IMR-90 (cell line): ENCODE measurements around the gene POLR3E. TPM values are rescaled to one million over a fixed set of nuclear protein-coding genes. Genes with fewer than 3 reads are reported as not detected.

Source experiments
- ATAC-seq: fragments of 200-7000 bp; cut with Tn5 transposase; 2 replicates; pipeline ENCODE4 v1.9.1; 2020; ENCODE audit warnings: low read depth, mild to moderate bottlenecking, moderate library complexity
- BruUV-seq: library from RNA; stranded (reverse); fragments of 400-500 nt; replicated peaks from 2 replicates; lab custom pipeline; 2021; lab: Mats Ljungman, UMichigan
- CTCF ChIA-PET: fragments of 300-600 bp; formaldehyde crosslinking; extraction: SDS; loops from one replicate; lab custom pipeline; 2021; ENCODE audit warnings: antibody characterized with exemption; lab: Yijun Ruan, JAX
- POLR2A ChIA-PET: fragments of 300-600 bp; sonication (Branson Sonifier 250); formaldehyde crosslinking; loops from one replicate; lab custom pipeline; 2022; ENCODE audit warnings: antibody characterized with exemption; ENCODE audit not compliant: unreplicated experiment; lab: Charles Lee
- DNase-seq: peaks from one replicate; pipeline ENCODE4 v3.0.0; 2013
- H2AFZ ChIP-seq: replicated peaks from 2 replicates; pipeline ENCODE3; 2013; ENCODE audit warnings: low read length, mild to moderate bottlenecking; ENCODE audit not compliant: poor library complexity
- H2AK5ac ChIP-seq: 2 replicates; pipeline ENCODE4 v1.6.1; 2013; ENCODE audit warnings: low read depth, low read length, inconsistent platforms
- H2AK9ac ChIP-seq: replicated peaks from 2 replicates; pipeline ENCODE3; 2013; ENCODE audit warnings: mild to moderate bottlenecking, low read depth, low read length, moderate library complexity; ENCODE audit not compliant: poor library complexity
- H2BK120ac ChIP-seq: 2 replicates; pipeline ENCODE4 v1.6.1; 2013; ENCODE audit warnings: low read depth, low read length, inconsistent platforms
- H2BK15ac ChIP-seq: 3 replicates; pipeline ENCODE4 v1.6.1; 2013; ENCODE audit warnings: low read depth, low read length, inconsistent platforms
- H2BK20ac ChIP-seq: 2 replicates; pipeline ENCODE4 v1.6.1; 2013; ENCODE audit warnings: low read depth, mild to moderate bottlenecking, inconsistent platforms, low read length, moderate library complexity
- H2BK5ac ChIP-seq: 2 replicates; pipeline ENCODE4 v1.6.1; 2013; ENCODE audit warnings: mild to moderate bottlenecking, low read depth, low read length, inconsistent platforms; ENCODE audit not compliant: poor library complexity, severe bottlenecking
- H3K14ac ChIP-seq: replicated peaks from 2 replicates; pipeline ENCODE4 v1.6.1; 2013; ENCODE audit warnings: low read depth, low read length, inconsistent platforms
- H3K18ac ChIP-seq: 2 replicates; pipeline ENCODE4 v1.6.1; 2013; ENCODE audit warnings: low read depth, low read length, control low read depth
- H3K23ac ChIP-seq: 2 replicates; pipeline ENCODE4 v1.6.1; 2013; ENCODE audit warnings: low read depth, low read length, inconsistent platforms
- H3K27ac ChIP-seq: 2 replicates; pipeline ENCODE4 v1.5.1; 2013; ENCODE audit warnings: mild to moderate bottlenecking, control low read depth, low read length; ENCODE audit not compliant: insufficient read depth
- H3K27me3 ChIP-seq: 2 replicates; pipeline ENCODE4 v1.6.1; 2013; ENCODE audit warnings: low read length; ENCODE audit not compliant: control insufficient read depth, insufficient read depth
- H3K36me3 ChIP-seq: 2 replicates; pipeline ENCODE4 v1.6.1; 2013; ENCODE audit warnings: low read length, mixed read lengths; ENCODE audit not compliant: control insufficient read depth, insufficient read depth
- H3K4ac ChIP-seq: 2 replicates; pipeline ENCODE4 v1.6.1; 2013; ENCODE audit warnings: low read depth, low read length, inconsistent platforms
- H3K4me1 ChIP-seq: 2 replicates; pipeline ENCODE4 v1.6.1; 2013; ENCODE audit warnings: low read length, mixed read lengths; ENCODE audit not compliant: control insufficient read depth, insufficient read depth
- H3K4me2 ChIP-seq: 2 replicates; pipeline ENCODE4 v1.6.1; 2013; ENCODE audit warnings: low read depth, mild to moderate bottlenecking, control low read depth, low read length, moderate library complexity
- H3K4me3 ChIP-seq: 2 replicates; pipeline ENCODE4 v1.5.1; 2013; ENCODE audit warnings: low read depth, mild to moderate bottlenecking, control low read depth, low read length, moderate library complexity; ENCODE audit not compliant: insufficient read depth
- H3K56ac ChIP-seq: 2 replicates; pipeline ENCODE4 v1.6.1; 2013; ENCODE audit warnings: low read length, inconsistent platforms; ENCODE audit not compliant: insufficient read depth; ENCODE audit errors: extremely low read depth
- H3K79me1 ChIP-seq, 2 experiments: 2 replicates each; pipeline ENCODE4 v1.6.1; 2013; ENCODE audit warnings: low read length in 2 of 2, inconsistent platforms in 1 of 2, low read depth in 1 of 2
- H3K9ac ChIP-seq: 2 replicates; pipeline ENCODE4 v1.6.1; 2013; ENCODE audit warnings: low read depth, low read length, control low read depth
- H3K9me1 ChIP-seq: 2 replicates; pipeline ENCODE4 v1.6.1; 2013; ENCODE audit warnings: low read length, inconsistent platforms; ENCODE audit not compliant: insufficient read depth
- H3K9me3 ChIP-seq: 2 replicates; pipeline ENCODE4 v1.6.1; 2013; ENCODE audit warnings: low read length; ENCODE audit not compliant: control insufficient read depth, insufficient read depth
- H4K20me1 ChIP-seq: 2 replicates; pipeline ENCODE4 v1.6.1; 2013; ENCODE audit warnings: low read length, inconsistent platforms; ENCODE audit not compliant: insufficient read depth
- H4K5ac ChIP-seq: 2 replicates; pipeline ENCODE4 v1.6.1; 2013; ENCODE audit warnings: mild to moderate bottlenecking, low read depth, low read length, control low read depth
- H4K8ac ChIP-seq, 2 experiments: 2 replicates each; pipeline ENCODE4 v1.6.1; 2013; ENCODE audit warnings: low read depth in 2 of 2, low read length in 2 of 2, control low read depth in 1 of 2, inconsistent platforms in 1 of 2
- H4K91ac ChIP-seq: 2 replicates; pipeline ENCODE4 v1.6.1; 2013; ENCODE audit warnings: low read depth, low read length, inconsistent platforms; ENCODE audit not compliant: insufficient read depth
- POLR2A ChIP-seq: IDR thresholded peaks from 2 replicates; pipeline ENCODE4 v1.6.1; 2012; ENCODE audit warnings: mild to moderate bottlenecking, low read depth, low read length
- WGBS, 2 experiments: methylation state at CpG; one replicate each; pipeline versions ENCODE4 v1.1.5 to v1.1.7; 2013; ENCODE audit warnings: missing lambda C conversion rate in 2 of 2; ENCODE audit not compliant: insufficient read length in 1 of 2; ENCODE audit errors: extremely low coverage in 2 of 2; 5-methylcytosine and 5-hydroxymethylcytosine counted together
- dilution Hi-C: fragments of 300-500 bp; cut with HindIII; formaldehyde crosslinking; loops from one replicate; pipeline ENCODE4 v1.14.3; 2018; ENCODE audit warnings: low sequenced_read_pairs; ENCODE audit not compliant: unreplicated experiment
- in situ Hi-C: fragments of 300-500 bp; cut with MboI; formaldehyde crosslinking; loops from 3 replicates; pipeline ENCODE4 v1.14.3; 2019; ENCODE audit warnings: low sequenced_read_pairs, inconsistent platforms, mixed read lengths
- intact Hi-C: fragments of 100-400 bp; cut with micrococcal nuclease; formaldehyde crosslinking; loops from 2 replicates; pipeline ENCODE4 v1.10.0; 2022
- polyA plus RNA-seq, 3 experiments: library from polyadenylated mRNA; depleted of rRNA; stranded (reverse); fragments of >200 nt; gene quantifications; 2 replicates each; pipeline ENCODE4 v1.2.3, GENCODE V29; 2012; ENCODE audit warnings: low replicate concordance in 1 of 3
- total RNA-seq: library from RNA; depleted of rRNA; stranded (reverse); fragments of >200 nt; gene quantifications from 2 replicates; pipeline ENCODE4 v1.2.3, GENCODE V29; 2012

Gene POLR3E
- total and polyA plus RNA-seq, 2 of the 4 experiments (the other 2 are of a cell fraction) = 19.9 to 46.0 TPM

DNA sequence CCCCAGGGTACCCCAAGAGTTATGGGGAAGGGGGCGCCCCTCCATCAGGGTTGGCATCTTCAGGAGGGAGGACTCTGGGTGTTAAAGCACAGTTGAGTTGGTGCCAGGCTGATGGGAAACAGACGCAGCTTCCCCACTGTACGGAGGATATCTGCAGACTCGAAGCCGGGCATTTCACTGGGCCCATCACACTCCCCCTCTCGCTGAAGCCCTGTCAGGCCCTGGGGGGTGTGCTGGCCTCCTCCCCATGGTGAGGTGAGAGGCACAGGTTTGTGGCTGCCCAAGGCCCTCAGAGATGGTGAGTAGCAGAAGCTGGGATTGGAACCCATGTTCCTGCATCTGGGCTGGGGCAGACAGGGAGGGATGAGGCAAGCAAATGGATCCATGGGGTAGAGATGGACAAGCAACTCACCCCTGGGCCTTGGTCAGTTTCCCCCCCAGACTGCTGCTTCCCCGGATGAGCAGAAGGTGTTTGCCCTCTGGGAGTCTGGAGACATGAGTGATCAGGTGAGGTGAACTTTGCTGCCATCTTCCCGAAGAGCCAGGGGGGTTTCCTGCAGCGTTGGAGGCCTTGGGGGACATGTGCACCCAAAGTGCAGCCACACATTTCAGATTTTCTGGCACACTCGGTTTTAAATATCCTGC lies 31.0 kb downstream of the POLR3E start:
- Histone ChIP-seq H2AK5ac (no peak overlapping the region), H3K4me3 (no peak overlapping the region), H3K36me3 (peaks cover 59% of the 10 kb centered on the region), H4K5ac (no peak overlapping the region), H3K14ac (no peak overlapping the region), H4K91ac (no peak overlapping the region), H3K27me3 (no peaks in the 10 kb centered on the region), H2BK15ac (no peak overlapping the region), H3K9me3 (no peaks in the 10 kb centered on the region), H4K20me1 (peaks cover 8% of the 10 kb centered on the region; the same call in 1 of the 2 replicates), H3K18ac (no peak overlapping the region), H3K56ac (no peak overlapping the region), H2BK120ac (no peak overlapping the region), H3K4ac (no peak overlapping the region), H3K4me1 (no peaks in the 10 kb centered on the region), H3K27ac (no peak overlapping the region), H3K23ac (no peak overlapping the region), H2AFZ (no peak overlapping the region), H3K9ac (no peak overlapping the region), H3K9me1 (peaks cover 3% of the 10 kb centered on the region; the same call in 1 of the 2 replicates), H2BK5ac (no peak overlapping the region), H3K4me2 (no peak overlapping the region), H4K8ac (no peak overlapping the region), H2BK20ac (no peak overlapping the region), H2AK9ac (no peak overlapping the region), H3K79me1 (peaks cover 16 to 36% of the 10 kb centered on the region in 2 experiments)
- ChIA-PET CTCF (no interaction called here), POLR2A (interaction anchor here (0.6 kb wide), 1 partner anchor 52 kb away, joined by 4 read pairs; no protein-coding TSS in a partner anchor)
- TF ChIP-seq POLR2A = no peak
- intact Hi-C loops (no loop called here), in situ Hi-C loops (loop anchor here (25.0 kb wide), 1 partner anchor 1166 kb away; the partner anchor contains the start of genes DNAH3 and LDAF1), dilution Hi-C loops (no loop called here)
- 93% methylated on average over 7 of the region's 10 CpGs; no CpG with 5 or more reads in 1 of the 2 experiments for WGBS, 2 experiments
- no TSS peak for BruUV-seq
- ATAC-seq = no peak
- no peak for DNase-seq
